Embryonic facial prominence (tissue), 1 donor: ENCODE results near the gene RALA.
"Not testable (repeated sequence)": the region's sequence is repeated elsewhere in the genome, so short reads cannot be mapped to it uniquely, and the experiment has no call there.

Experiments used
- DNase-seq: peaks from one replicate; pipeline ENCODE4 v3.0.0-alpha.2; 2016; ENCODE audit errors: extremely low spot score

Gene RALA

GRCh38 chr7:39727231-39728012 is 104.0 kb downstream of the RALA start:
- no peak for DNase-seq

- peak; percentile 81 for DNase-seq
Observed at GRCh38 chr7:39732837-39733804, 109.7 kb downstream of the RALA start.

DNA sequence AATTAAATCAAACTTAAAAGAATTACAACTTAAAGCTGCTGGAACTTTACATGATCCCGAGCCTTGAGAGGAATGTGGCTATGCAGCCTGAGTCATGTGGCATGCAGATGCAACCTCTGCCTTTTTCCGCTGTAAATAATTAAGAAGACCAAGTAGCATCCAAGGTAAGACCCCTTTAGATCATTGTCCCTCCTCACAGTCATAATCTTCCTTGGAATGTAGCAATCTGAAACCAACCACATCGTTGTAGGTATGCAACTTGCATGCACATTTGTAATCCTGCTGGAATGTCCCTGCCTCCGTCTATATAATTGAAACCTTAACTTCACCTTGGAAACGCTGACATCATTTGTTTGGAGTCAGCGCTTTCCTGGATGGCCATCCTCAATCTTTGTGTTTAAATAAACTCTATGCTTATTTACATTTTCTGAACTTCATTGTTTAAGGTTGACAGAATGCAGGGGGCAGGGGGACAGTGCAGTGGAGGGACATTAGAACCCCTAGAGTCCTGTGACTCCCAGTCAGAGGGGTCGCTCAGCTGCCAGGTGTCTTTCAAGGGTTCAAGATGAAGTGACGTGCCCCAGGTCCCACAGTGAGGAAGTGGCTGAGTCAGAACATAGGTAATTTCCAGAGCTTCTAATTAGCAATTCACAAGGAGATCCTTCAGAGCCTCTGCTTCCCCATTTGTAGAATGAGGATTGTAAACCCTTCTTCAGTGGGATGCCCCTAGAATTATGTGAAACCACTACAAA is 110.7 kb downstream of the RALA start:
- DNase-seq = peak; percentile 86

DNA sequence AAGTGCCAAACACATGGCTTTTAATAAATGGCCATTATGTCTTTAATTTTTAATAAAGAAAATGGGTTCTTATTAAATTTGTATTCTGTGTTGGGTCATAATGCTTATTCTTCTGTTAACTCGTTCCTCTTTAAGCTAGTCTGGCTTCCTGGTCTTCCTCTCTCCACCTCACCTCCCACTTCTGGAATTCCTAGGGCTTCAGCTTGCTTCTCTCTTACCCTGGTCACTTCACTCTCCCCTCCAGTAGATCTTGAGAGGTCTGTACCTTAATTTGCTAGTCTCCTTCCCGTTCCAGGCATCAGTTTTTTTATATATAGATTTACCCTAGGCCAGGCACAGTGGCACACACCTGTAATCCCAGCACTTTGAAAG is 111.2 kb downstream of the RALA start:
- no peak for DNase-seq

DNA sequence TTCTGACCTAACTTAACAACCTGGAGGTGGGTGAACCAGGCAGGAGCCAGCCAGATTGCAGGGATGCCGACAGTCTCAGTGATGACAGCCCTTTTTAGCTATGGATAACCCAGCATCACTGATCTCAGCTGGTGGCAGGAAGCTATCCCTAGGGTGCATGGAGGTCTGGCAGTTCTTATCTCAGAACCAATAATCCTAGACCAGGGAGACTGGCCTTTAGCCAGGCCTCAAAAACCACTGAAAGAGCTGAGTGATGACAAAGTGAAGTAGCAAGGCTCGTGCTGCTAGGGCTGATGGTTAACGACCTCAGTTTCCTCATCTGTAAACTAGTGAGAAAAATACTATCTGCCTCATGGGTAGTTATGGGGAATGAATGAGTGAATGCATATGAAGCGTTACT is 112.5 kb downstream of the RALA start:
- no peak for DNase-seq

- no peak for DNase-seq
Observed at GRCh38 chr7:39741942-39742623, 118.7 kb downstream of the RALA start.

DNA sequence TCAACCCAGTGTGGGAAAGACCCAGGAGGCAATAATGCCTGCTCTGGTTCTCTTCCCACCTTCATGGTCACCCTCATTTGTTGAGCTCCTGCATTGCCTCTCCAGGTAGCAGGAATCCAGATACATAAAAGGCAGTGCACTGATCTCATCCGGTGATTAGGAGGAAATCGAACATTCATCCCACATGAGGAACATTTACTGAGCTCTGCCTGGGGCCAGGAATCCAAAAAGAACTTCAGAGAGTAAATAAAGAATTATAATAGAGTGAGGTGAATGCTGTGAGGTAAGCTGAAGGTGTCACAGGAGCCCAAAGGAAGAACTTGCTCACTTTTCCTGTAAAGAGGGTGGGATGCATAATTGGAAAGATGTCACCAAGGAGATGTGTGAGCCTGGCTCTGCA is 121.2 kb downstream of the RALA start:
- DNase-seq = no peak

DNA sequence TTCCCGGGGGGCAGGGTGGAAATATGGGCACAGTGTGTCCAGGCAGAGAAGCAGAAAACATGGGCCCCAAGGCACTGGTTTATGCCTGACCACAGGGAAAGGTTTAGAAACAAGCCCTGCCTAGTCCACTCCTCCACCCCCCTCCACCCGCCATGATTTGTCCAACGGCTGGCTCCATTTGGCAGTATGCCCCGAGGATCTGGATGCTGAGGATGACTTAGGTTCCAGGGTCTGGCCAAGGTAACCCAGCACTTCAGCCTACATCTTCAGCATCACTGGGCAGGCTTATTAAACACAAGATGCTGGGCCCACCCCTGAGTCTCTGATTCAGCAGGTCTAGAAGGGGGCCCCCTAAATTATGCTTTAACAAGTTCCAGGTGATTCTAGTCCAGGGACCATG is 121.9 kb downstream of the RALA start:
- no peak for DNase-seq

DNA sequence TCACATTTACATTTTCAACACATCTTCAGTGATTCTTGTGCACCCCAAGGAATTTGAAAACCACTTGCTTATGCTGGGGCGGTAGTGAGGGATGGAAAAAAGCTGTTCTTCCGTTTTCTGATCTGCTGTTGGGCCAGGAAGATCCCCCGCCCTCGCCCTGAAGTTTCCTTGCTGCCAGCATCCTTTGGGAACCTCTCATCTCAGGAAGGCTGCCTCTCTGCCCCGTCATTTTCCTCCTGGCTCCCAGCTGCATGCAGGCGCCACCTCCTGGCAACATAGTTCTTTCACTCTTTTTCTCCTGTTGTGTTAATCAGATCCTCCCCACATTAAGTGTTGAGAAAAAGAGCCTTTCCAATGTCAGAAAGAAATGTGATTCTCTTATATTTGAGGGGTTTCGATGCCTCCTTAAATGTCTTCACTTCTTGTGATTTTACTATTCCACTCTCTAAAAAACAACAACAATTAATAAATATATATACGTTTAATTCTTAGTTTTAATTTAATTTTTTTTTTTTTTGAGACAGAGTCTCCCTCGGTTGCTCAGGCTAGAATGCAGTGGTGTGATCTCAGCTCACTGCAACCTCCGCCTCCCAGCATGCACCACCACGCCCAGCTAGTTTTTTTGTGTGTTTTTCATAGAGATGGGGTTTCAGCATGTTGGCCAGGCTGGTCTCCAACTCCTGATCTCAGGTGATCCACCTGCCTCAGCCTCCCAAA is 122.9 kb downstream of the RALA start:
- DNase-seq = peak; percentile 77

- DNase-seq = no peak
Observed at GRCh38 chr7:39749177-39749576, 125.8 kb downstream of the RALA start.

DNA sequence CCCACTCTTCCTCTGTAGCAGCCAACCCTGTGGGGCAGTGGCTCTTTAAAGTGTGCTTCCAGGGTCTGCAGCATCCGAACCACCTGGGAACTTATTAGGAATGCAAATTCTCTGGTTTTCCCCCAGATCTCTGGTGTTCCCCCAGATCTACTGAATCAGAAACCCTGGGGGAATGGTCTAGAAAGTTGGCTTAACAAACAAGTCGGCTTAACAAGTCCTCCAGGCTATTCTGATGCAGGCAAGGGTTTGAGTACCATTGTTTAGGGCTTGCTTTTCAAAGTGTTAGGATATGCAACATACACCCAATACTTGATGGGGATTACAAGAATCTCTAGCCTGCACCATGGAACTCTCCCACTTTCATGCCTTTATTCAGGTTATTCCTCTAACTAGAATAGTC is 126.3 kb downstream of the RALA start:
- DNase-seq = no peak

DNA sequence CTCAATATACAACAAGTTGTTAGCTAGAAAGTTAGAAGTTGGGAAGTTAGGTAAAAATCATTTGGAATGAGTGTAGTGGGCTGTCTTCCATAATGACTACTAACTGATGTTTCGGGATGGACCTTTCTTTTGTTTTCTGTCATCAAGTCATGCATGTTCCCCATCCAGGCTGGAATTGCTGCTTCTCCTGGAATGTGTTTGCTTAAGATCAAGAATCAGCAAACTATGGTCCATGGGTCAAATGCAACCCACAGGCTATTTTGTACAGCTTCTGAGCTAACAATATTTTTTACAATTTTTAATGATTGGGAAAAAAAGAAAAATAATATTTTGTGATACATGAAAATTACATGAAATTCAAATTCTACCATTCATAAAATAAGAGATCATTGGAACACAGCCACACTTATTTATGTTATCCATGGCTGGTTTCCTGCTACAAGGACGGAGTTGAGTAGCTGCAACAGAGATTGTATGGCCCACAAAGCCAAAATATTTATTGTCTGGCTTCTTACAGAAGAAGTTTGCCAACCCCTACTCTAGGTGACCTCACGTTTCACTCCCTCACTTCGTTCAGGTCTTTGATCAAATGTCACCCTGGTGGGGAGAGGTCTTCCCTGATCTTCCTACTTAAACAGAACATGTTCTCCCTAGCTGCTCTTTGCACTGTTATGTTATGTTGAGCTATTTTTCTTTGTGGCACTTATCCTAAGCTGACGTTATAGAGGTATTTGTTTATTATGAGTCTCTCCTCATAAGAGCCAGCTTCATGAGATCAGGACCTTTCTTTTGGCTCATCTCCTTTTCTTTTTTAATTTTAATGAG is 127.1 kb downstream of the RALA start:
- no peak for DNase-seq

- not testable (repeated sequence) for DNase-seq
Observed at GRCh38 chr7:39753237-39753636, 129.9 kb downstream of the RALA start.

GRCh38 chr7:39753823-39754325 is 130.5 kb downstream of the RALA start:
- DNase-seq = no peak

DNA sequence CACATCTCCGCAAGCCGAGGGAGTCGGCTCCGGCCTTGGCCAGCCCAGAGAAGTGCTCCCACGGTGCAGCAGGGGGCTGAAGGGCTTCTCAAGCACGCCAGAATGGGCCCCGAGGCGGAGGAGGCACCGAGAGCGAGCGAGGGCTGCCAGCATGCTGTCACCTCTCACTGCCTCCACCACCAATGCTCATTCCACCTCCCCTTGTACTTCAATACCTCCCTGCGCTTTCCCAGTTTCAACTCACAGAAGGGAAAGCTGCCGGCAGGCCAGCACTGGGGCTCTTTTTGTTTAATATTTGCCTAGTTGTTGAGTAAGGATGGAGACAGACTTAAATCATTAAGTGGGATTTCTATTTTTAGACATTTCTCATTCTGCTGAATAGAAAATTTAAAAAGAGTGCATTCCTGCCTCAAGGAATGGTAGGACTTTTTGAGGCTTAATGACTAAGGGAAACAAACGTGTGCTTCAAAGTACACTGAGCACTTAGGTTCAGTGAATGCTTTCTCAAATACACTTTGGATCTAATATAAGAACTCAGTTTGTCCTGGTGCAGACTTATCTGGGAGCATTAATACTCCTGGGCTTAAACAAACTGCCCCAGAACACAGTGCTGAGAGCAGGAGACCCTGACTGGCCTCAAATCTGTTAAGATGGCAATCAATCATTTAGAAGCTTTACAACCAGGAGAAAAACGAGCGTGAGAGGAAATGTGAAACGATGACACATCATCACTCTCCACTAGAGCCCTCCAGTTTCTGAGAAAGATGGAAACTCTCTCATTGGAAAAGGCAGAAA is 131.2 kb downstream of the RALA start:
- DNase-seq = peak; percentile 44

GRCh38 chr7:39757604-39758003 is 134.2 kb downstream of the RALA start:
- no peak for DNase-seq
